HG03520 (cell line): ENCODE measurements around the gene UBE4B.
"Not testable (repeated sequence)": the region's sequence is repeated elsewhere in the genome, so short reads cannot be mapped to it uniquely, and the experiment has no call there.

Source experiments
- ATAC-seq: cut with Tn5 transposase; IDR thresholded peaks from one replicate; pipeline ENCODE4 v1.9.1; 2021; ENCODE audit warnings: mild to moderate bottlenecking, moderate library complexity; ENCODE audit not compliant: unreplicated experiment

Gene UBE4B

GRCh38 chr1:10208537-10208936, 175.8 kb downstream of the UBE4B start:
- no peak for ATAC-seq

- no peak for ATAC-seq
These were observed 176.8 kb downstream of the UBE4B start for GRCh38 chr1:10209590-10209904.

- ATAC-seq, result peak; percentile 97
These were observed 177.4 kb downstream of the UBE4B start, which contains the start of gene KIF1B for GRCh38 chr1:10209905-10210810. Gene KIF1B, plus strand, starts transcription at chr1:10210570. Its CDS starts 21,759 bp downstream, at chr1:10232329.

GRCh38 chr1:10210841-10211804, 178.4 kb downstream of the UBE4B start:
- ATAC-seq, result peak; percentile 7

- no peak for ATAC-seq
These were observed 179.2 kb downstream of the UBE4B start for GRCh38 chr1:10211805-10212410.

- no peak for ATAC-seq
These were observed 179.7 kb downstream of the UBE4B start for GRCh38 chr1:10212476-10212875.

- no peak for ATAC-seq
These were observed 180.5 kb downstream of the UBE4B start for GRCh38 chr1:10213186-10213705.

- no peak for ATAC-seq
These were observed 183.5 kb downstream of the UBE4B start for GRCh38 chr1:10216090-10216749.

GRCh38 chr1:10217748-10218441, 185.1 kb downstream of the UBE4B start:
- ATAC-seq, result no peak

GRCh38 chr1:10220200-10220599, 187.4 kb downstream of the UBE4B start:
- no peak for ATAC-seq

- not testable (repeated sequence) for ATAC-seq
These were observed 187.9 kb downstream of the UBE4B start for GRCh38 chr1:10220657-10221056.

- no peak for ATAC-seq
These were observed 192.8 kb downstream of the UBE4B start for GRCh38 chr1:10225573-10225972.

GRCh38 chr1:10228528-10228927, 195.8 kb downstream of the UBE4B start:
- ATAC-seq, result no peak

GRCh38 chr1:10229903-10230302, 197.1 kb downstream of the UBE4B start:
- no peak for ATAC-seq
